ENCODE results near the gene TMEM259.

TMEM259 gene

GRCh38 chr19:964761-965694, 55.9 kb downstream of the TMEM259 start:
- TF ChIP-seq, protein P1, sequence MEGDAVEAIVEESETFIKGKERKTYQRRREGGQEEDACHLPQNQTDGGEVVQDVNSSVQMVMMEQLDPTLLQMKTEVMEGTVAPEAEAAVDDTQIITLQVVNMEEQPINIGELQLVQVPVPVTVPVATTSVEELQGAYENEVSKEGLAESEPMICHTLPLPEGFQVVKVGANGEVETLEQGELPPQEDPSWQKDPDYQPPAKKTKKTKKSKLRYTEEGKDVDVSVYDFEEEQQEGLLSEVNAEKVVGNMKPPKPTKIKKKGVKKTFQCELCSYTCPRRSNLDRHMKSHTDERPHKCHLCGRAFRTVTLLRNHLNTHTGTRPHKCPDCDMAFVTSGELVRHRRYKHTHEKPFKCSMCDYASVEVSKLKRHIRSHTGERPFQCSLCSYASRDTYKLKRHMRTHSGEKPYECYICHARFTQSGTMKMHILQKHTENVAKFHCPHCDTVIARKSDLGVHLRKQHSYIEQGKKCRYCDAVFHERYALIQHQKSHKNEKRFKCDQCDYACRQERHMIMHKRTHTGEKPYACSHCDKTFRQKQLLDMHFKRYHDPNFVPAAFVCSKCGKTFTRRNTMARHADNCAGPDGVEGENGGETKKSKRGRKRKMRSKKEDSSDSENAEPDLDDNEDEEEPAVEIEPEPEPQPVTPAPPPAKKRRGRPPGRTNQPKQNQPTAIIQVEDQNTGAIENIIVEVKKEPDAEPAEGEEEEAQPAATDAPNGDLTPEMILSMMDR (IDR thresholded peaks at IDR 0.05): no peak

GRCh38 chr19:964116-964520, 56.8 kb downstream of the TMEM259 start:
- TF ChIP-seq, protein P1 (IDR thresholded peaks at IDR 0.05): no peak
- Histone ChIP-seq H3K27ac (no peak overlapping the region), H3K4me3 (no peak overlapping the region)
- DNase-seq (ENCODE audit: low spot score): no peak

More at GRCh38 chr19:964761-965694, 55.9 kb downstream of the TMEM259 start:
- no peak overlapping the region for H3K27ac ChIP-seq
- H3K4me3 ChIP-seq: no peak overlapping the region
- no peak for DNase-seq (ENCODE audit: low spot score)

GRCh38 chr19:963486-963951, 57.4 kb downstream of the TMEM259 start:
- no peak overlapping the region for H3K27ac ChIP-seq
- no peak for DNase-seq (ENCODE audit: low spot score)
- H3K4me3 ChIP-seq: no peak overlapping the region
- TF ChIP-seq, protein P1 (IDR thresholded peaks at IDR 0.05): no peak

- TF ChIP-seq, protein P1 (IDR thresholded peaks at IDR 0.05): no peak
- no peak overlapping the region for H3K4me3 ChIP-seq
These were observed 58.1 kb downstream of the TMEM259 start for GRCh38 chr19:962683-963400.

DNA sequence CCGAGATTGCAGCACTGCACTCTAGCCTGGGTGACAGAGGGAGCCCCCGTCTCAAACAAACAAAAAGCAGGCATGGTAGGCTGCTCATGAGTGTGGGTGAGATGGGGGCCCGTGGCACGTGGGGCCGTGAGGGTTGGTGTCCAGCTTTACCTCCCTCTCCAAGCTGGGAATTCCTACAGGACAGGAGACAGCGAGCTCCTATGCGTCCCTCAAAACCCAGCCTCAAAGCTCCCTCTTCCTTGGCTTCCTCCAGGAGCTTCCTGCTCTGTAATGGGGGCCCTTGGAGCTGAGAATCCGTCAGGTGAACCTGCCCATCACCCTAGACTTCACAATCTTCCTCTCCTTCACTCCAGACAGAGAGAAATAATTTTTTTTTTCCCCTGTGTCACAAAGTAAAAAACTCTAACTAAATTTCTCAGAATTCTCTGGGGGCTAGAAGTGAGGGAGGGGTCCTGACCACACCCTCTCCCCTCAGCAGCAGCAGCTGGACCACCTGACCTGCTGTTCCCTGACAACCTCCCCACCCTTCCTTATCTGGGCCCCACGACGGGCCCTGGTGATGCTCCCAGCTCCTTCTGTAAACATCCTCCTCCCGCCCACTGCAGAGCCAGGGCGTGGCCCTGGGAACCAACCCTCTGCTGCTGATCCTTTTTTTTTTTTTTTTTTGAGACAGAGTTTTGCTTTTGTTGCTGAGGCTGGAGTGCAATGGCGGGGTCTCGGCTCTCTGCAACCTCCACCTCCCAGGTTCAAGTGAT, 58.9 kb downstream of the TMEM259 start:
- no peak for DNase-seq (ENCODE audit: low spot score)
- H3K27ac ChIP-seq: no peak overlapping the region
- no peak overlapping the region for H3K4me3 ChIP-seq
- TF ChIP-seq, protein P1 (IDR thresholded peaks at IDR 0.05): no peak

More at GRCh38 chr19:962683-963400, 58.1 kb downstream of the TMEM259 start:
- H3K27ac ChIP-seq: no peak overlapping the region
- DNase-seq (ENCODE audit: low spot score): no peak

DNA sequence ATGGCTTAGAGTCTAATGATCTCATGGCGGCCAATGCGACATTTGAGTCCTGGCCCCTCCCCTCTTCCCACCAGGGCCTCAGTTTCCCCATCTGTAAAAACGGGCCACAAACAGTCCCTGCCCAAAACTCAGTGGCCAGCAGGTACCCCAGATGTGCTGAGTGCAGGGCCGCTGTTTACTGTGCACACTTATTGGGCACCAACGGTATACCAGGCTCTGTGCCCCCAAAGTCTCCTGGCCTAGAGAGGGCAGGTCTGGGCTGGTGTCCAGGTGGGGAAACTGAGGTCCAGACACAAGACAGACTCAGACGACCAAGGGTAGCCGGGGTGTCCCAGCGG, 60.4 kb downstream of the TMEM259 start:
- Histone ChIP-seq H3K4me3 (no peak overlapping the region), H3K27ac (no peak overlapping the region)
- DNase-seq (ENCODE audit: low spot score): no peak
- TF ChIP-seq, protein P1 (IDR thresholded peaks at IDR 0.05): no peak

Data from coronary artery (tissue), 2 donors.